OCI-LY1 (cell line): ENCODE data around the gene RAB22A.
A peak's percentile ranks its signal among the peaks of the same experiment; 100 is the strongest.

ENCODE experiments used
- H2AFZ ChIP-seq: fragments of 200-600 bp; sonication (generic), shearing (Covaris generic); 2 replicates; pipeline ENCODE4 v1.6.0; 2014; ENCODE audit warnings: antibody characterized with exemption, mild to moderate bottlenecking, low read length
- H3F3A ChIP-seq: fragments of 200-600 bp; sonication (generic), shearing (Covaris generic); 2 replicates; pipeline ENCODE4 v1.6.0; 2014; ENCODE audit warnings: mild to moderate bottlenecking, antibody characterized with exemption, low read length, moderate library complexity; ENCODE audit not compliant: insufficient read depth
- H3K27ac ChIP-seq: fragments of 200-600 bp; sonication (generic); 2 replicates; pipeline ENCODE4 v1.5.1; 2014; ENCODE audit warnings: low read length, mixed run types, mild to moderate bottlenecking, low read depth; ENCODE audit not compliant: poor library complexity, severe bottlenecking
- H3K27me3 ChIP-seq: fragments of 200-600 bp; sonication (generic); 2 replicates; pipeline ENCODE4 v1.6.0; 2014; ENCODE audit warnings: antibody characterized with exemption, mild to moderate bottlenecking, low read length, moderate library complexity; ENCODE audit not compliant: insufficient read depth
- H3K36me3 ChIP-seq: fragments of 200-600 bp; sonication (generic); 2 replicates; pipeline ENCODE4 v1.6.1; 2014; ENCODE audit warnings: mild to moderate bottlenecking, antibody characterized with exemption, low read length, moderate library complexity, mixed read lengths; ENCODE audit not compliant: insufficient read depth
- H3K4me1 ChIP-seq: fragments of 200-600 bp; sonication (generic); 2 replicates; pipeline ENCODE4 v1.5.1; 2014; ENCODE audit warnings: mild to moderate bottlenecking, low read length, moderate library complexity; ENCODE audit not compliant: insufficient read depth, severe bottlenecking
- H3K4me2 ChIP-seq: fragments of 200-600 bp; sonication (generic), shearing (Covaris generic); 2 replicates; pipeline ENCODE4 v1.6.1; 2014; ENCODE audit warnings: low read length
- H3K4me3 ChIP-seq: fragments of 200-600 bp; sonication (generic); 2 replicates; pipeline ENCODE4 v1.5.1; 2014; ENCODE audit warnings: low read length, low read depth, mild to moderate bottlenecking, mixed read lengths; ENCODE audit not compliant: poor library complexity, severe bottlenecking
- H3K79me2 ChIP-seq: fragments of 200-600 bp; shearing (Covaris generic); 2 replicates; pipeline ENCODE4 v1.6.1; 2016; ENCODE audit warnings: mixed run types, low read length, mixed read lengths; ENCODE audit not compliant: insufficient read depth
- H3K9ac ChIP-seq: fragments of 200-600 bp; sonication (generic), shearing (Covaris generic); 2 replicates; pipeline ENCODE4 v1.6.1; 2014; ENCODE audit warnings: mild to moderate bottlenecking, low read length, mixed read lengths
- H3K9me2 ChIP-seq: fragments of 200-600 bp; sonication (generic), shearing (Covaris generic); 2 replicates; pipeline ENCODE4 v1.6.1; 2014; ENCODE audit warnings: low read depth, mild to moderate bottlenecking, low read length, mixed read lengths
- H3K9me3 ChIP-seq: fragments of 200-600 bp; shearing (Covaris generic); 2 replicates; pipeline ENCODE4 v1.6.1; 2014; ENCODE audit warnings: low read length, mixed read lengths
- H4K20me1 ChIP-seq: fragments of 200-600 bp; sonication (generic), shearing (Covaris generic); 2 replicates; pipeline ENCODE4 v1.6.0; 2016; ENCODE audit warnings: mild to moderate bottlenecking, low read length; ENCODE audit not compliant: insufficient read depth
- CTCF ChIP-seq: fragments of 200-600 bp; sonication (generic), shearing (Covaris generic); IDR thresholded peaks from 2 replicates; pipeline ENCODE4 v1.5.1; 2017; ENCODE audit warnings: mild to moderate bottlenecking, antibody characterized with exemption, low read length, moderate library complexity, mixed read lengths
- EZH2 ChIP-seq: fragments of 200-600 bp; sonication (generic), shearing (Covaris generic); IDR thresholded peaks from 2 replicates; pipeline ENCODE4 v1.8.0; 2017; ENCODE audit warnings: borderline replicate concordance, mixed run types, mild to moderate bottlenecking, antibody characterized with exemption, low read length, moderate library complexity, mixed read lengths

Gene RAB22A

DNA sequence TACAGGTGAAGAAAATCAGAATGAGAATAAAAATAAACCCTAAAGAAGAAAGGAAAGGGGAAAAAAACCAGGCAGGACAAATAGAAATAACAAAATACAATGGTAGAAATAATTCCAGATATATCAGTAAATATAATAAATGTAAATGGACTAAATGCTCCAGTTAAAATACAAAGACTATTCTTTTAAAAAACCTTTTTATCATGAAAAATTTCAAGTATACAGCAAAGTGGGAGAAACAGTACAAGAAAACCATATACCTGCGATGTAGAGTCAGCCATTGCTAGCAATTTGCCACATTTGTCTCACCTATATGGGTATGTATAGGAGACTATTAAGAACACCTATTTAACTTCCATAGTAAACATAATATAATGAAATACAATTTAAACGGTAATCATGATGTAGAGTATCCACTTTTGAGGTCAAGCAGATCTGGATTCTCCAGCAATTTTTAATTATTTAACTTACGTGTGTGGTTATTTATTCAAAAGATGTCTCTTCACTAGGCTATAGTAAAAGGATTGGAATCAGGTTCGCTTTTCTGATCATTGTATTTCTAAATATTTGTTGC is 78.6 kb downstream of the RAB22A start:
- peak overlapping the region; percentile 50 for H3K9ac ChIP-seq
- H3K4me1 ChIP-seq = peaks cover 32% of the 10 kb centered on the region
- H3K4me3 ChIP-seq = peak overlapping the region; percentile 85
- TF ChIP-seq EZH2 (no peak), CTCF (no peak)
- H3K9me2 ChIP-seq = no peaks in the 10 kb centered on the region
- no peaks in the 10 kb centered on the region for H3K9me3 ChIP-seq
- H3F3A ChIP-seq = no peaks in the 10 kb centered on the region
- no peaks in the 10 kb centered on the region for H3K27me3 ChIP-seq
- H3K36me3 ChIP-seq = peaks cover 32% of the 10 kb centered on the region
- H4K20me1 ChIP-seq = no peaks in the 10 kb centered on the region
- H3K27ac ChIP-seq = no peak overlapping the region
- peak overlapping the region; percentile 67 for H2AFZ ChIP-seq
- peak overlapping the region; percentile 59 for H3K4me2 ChIP-seq
- peaks cover 39% of the 10 kb centered on the region for H3K79me2 ChIP-seq

DNA sequence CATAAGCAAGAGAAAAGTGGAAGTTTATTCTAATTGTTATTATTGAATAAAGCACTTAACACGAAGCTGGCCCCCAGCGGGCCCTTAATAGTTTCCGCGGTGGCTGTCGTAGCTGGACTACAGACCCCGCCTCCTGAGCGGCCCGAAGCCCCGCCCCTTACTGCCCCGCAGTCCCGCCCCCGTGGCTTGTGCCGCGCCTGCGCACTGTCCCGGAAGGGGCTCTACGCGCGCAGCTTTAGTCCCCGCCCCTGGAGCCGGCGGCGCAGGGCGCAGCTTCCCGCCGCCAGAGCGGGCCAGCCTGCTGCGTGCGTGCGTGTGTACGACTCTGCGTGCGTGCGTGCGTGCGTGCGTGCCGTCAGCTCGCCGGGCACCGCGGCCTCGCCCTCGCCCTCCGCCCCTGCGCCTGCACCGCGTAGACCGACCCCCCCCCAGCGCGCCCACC is 79.4 kb downstream of the RAB22A start, which contains the start of gene VAPB:
Gene VAPB, plus strand, starts transcription at position 348 of the 442 bp plus-strand sequence. CDS start 231 bp downstream, outside the sequence.
- Histone ChIP-seq H4K20me1 (no peaks in the 10 kb centered on the region), H3K4me1 (peaks cover 32% of the 10 kb centered on the region), H3K27ac (peak within 1 kb of the TSS; percentile 56), H2AFZ (peak within 1 kb of the TSS; percentile 67), H3K4me3 (peak within 1 kb of the TSS; percentile 85), H3K27me3 (no peaks in the 10 kb centered on the region), H3K9ac (peak within 1 kb of the TSS; percentile 92), H3K79me2 (peaks cover 47% of the 10 kb centered on the region), H3K36me3 (peaks cover 40% of the 10 kb centered on the region), H3F3A (no peaks in the 10 kb centered on the region), H3K4me2 (peak within 1 kb of the TSS; percentile 71), H3K9me2 (no peaks in the 10 kb centered on the region), H3K9me3 (no peaks in the 10 kb centered on the region)
- TF ChIP-seq EZH2 (no peak), CTCF (no peak)

GRCh38 chr20:58389324-58389967 is 79.9 kb downstream of the RAB22A start:
- H3K4me1 ChIP-seq = peaks cover 32% of the 10 kb centered on the region

More at GRCh38 chr20:58389324-58389967, 79.9 kb downstream of the RAB22A start:
- Histone ChIP-seq H3K9ac (peak overlapping the region; percentile 92), H3K79me2 (peaks cover 53% of the 10 kb centered on the region), H3F3A (no peaks in the 10 kb centered on the region), H3K27ac (peak overlapping the region; percentile 56), H3K4me3 (peak overlapping the region; percentile 85), H3K9me3 (no peaks in the 10 kb centered on the region), H3K36me3 (peaks cover 45% of the 10 kb centered on the region), H3K4me2 (peak overlapping the region; percentile 71), H2AFZ (no peak overlapping the region), H4K20me1 (0 out of 2 replicates have a peak, but pooled peaks cover 2% of the 10 kb centered on the region), H3K9me2 (no peaks in the 10 kb centered on the region), H3K27me3 (no peaks in the 10 kb centered on the region)
- TF ChIP-seq CTCF = no peak
- TF ChIP-seq EZH2 = no peak
